Nephron (organoid): ENCODE measurements around the gene PYM1.

Experiments used
- H3K27ac Mint-ChIP-seq, 3 experiments: 2 replicates each; pipeline ENCODE4 v1.8.0; 2020; ENCODE audit warnings: mixed read lengths in 3 of 3, mild to moderate bottlenecking in 2 of 3, moderate library complexity in 1 of 3
- H3K27me3 Mint-ChIP-seq: 2 replicates; pipeline ENCODE4 v1.8.0; 2021; ENCODE audit warnings: low read depth, mild to moderate bottlenecking, moderate library complexity, mixed read lengths
- H3K36me3 Mint-ChIP-seq: 2 replicates; pipeline ENCODE4 v1.8.0; 2020; ENCODE audit warnings: low read depth, mixed read lengths
- H3K4me1 Mint-ChIP-seq: 2 replicates; pipeline ENCODE4 v1.8.0; 2020; ENCODE audit warnings: mixed read lengths
- H3K4me3 Mint-ChIP-seq, 3 experiments: 2 replicates each; pipeline ENCODE4 v1.8.0; 2020; ENCODE audit warnings: mild to moderate bottlenecking in 3 of 3, mixed read lengths in 3 of 3, moderate library complexity in 2 of 3
- H3K9me3 Mint-ChIP-seq: 2 replicates; pipeline ENCODE4 v1.8.0; 2020; ENCODE audit warnings: mixed read lengths
- CTCF ChIP-seq, 3 experiments: fragments of 200-600 bp; sonication (generic); IDR thresholded peaks; one replicate each; pipeline ENCODE4 v1.5.0; 2021; ENCODE audit warnings: antibody characterized with exemption in 3 of 3; ENCODE audit not compliant: unreplicated experiment in 3 of 3

The PYM1 gene

GRCh38 chr12:55927588-55928502, at the start of gene PYM1:
Gene PYM1, minus strand, starts transcription at chr12:55927894. Its CDS starts 133 bp downstream, at chr12:55927761.
- no peak for TF ChIP-seq CTCF (IDR thresholded peaks at IDR 0.05; ENCODE audit: unreplicated experiment in 3 of 3)
- Mint-ChIP-seq H3K4me3 (peak within 1 kb of the TSS; percentile 98 to 100 (median 100)), H3K27ac (peak within 1 kb of the TSS; percentile 100), H3K27me3 (peaks cover 8% of the 10 kb centered on the region), H3K9me3 (no peaks in the 10 kb centered on the region), H3K4me1 (peaks cover 54% of the 10 kb centered on the region), H3K36me3 (peaks cover 12% of the 10 kb centered on the region)

- no peak for TF ChIP-seq CTCF (IDR thresholded peaks at IDR 0.05; ENCODE audit: unreplicated experiment in 3 of 3)
- Mint-ChIP-seq H3K27me3 (no peaks in the 10 kb centered on the region), H3K27ac (no peak overlapping the region), H3K9me3 (no peaks in the 10 kb centered on the region), H3K4me1 (peaks cover 12% of the 10 kb centered on the region), H3K36me3 (peaks cover 38% of the 10 kb centered on the region), H3K4me3 (no peak overlapping the region)
Observed at GRCh38 chr12:55974308-55974730, 46.6 kb upstream of the PYM1 start.

GRCh38 chr12:55973599-55974307, 46.1 kb upstream of the PYM1 start, which contains the start of gene RAB5B:
Gene RAB5B, plus strand, starts transcription at chr12:55974078. Its CDS starts 12,883 bp downstream, at chr12:55986961.
- Mint-ChIP-seq H3K9me3 (no peaks in the 10 kb centered on the region), H3K4me3 (no peak within 1 kb of the TSS), H3K36me3 (peaks cover 32% of the 10 kb centered on the region), H3K4me1 (peaks cover 7% of the 10 kb centered on the region), H3K27ac (no peak within 1 kb of the TSS), H3K27me3 (no peaks in the 10 kb centered on the region)
- TF ChIP-seq CTCF (IDR thresholded peaks at IDR 0.05; ENCODE audit: unreplicated experiment in 3 of 3), result no peak

GRCh38 chr12:55972911-55973598, 45.4 kb upstream of the PYM1 start:
- Mint-ChIP-seq H3K27ac (no peak overlapping the region), H3K4me1 (peaks cover 11% of the 10 kb centered on the region), H3K9me3 (no peaks in the 10 kb centered on the region), H3K36me3 (peaks cover 26% of the 10 kb centered on the region), H3K27me3 (no peaks in the 10 kb centered on the region), H3K4me3 (no peak overlapping the region)
- no peak for TF ChIP-seq CTCF (IDR thresholded peaks at IDR 0.05; ENCODE audit: unreplicated experiment in 3 of 3)

- no peaks in the 10 kb centered on the region for H3K9me3 Mint-ChIP-seq
- H3K4me1 Mint-ChIP-seq, result peaks cover 17% of the 10 kb centered on the region
- peak overlapping the region in 2 of 3 experiments; percentile 54 to 68 for H3K4me3 Mint-ChIP-seq
- H3K27ac Mint-ChIP-seq, result no peak overlapping the region
- no peak for TF ChIP-seq CTCF (IDR thresholded peaks at IDR 0.05; ENCODE audit: unreplicated experiment in 3 of 3)
- peaks cover 22% of the 10 kb centered on the region for H3K36me3 Mint-ChIP-seq
- no peaks in the 10 kb centered on the region for H3K27me3 Mint-ChIP-seq
Observed at GRCh38 chr12:55972456-55972855, 44.8 kb upstream of the PYM1 start.
